ENCODE measurements around the gene PTRH2. TPM values are rescaled to one million over a fixed set of nuclear protein-coding genes. Genes with fewer than 3 reads are reported as not detected.

The PTRH2 gene
- total RNA-seq, 1 experiment from 2014 or later: 59.6 TPM

GRCh38 chr17:59650642-59651041 lies 56.6 kb downstream of the PTRH2 start:
- no peaks in the 10 kb centered on the region for H3K4me1 ChIP-seq (ENCODE audit: control insufficient read depth in 1 of 2, insufficient read depth in 2 of 2, low read length in 2 of 2)
- no peak overlapping the region for H3K9ac ChIP-seq (ENCODE audit: low read length)
- no peak overlapping the region for H3K4me3 ChIP-seq (replicated peaks in 1 of 2; ENCODE audit: low read depth in 1 of 2, low read length in 2 of 2)
- no peaks in the 10 kb centered on the region for H3K9me2 ChIP-seq (ENCODE audit: insufficient read depth)
- no peak overlapping the region for H3K27ac ChIP-seq (ENCODE audit: low read depth, low read length)
- peaks cover 78 to 85% of the 10 kb centered on the region in 2 experiments for H3K36me3 ChIP-seq (ENCODE audit: control insufficient read depth in 1 of 2, insufficient read depth in 2 of 2, low read length in 2 of 2)
- no peaks in the 10 kb centered on the region for H3K27me3 ChIP-seq (ENCODE audit: insufficient read depth, low read length)
- H3K9me3 ChIP-seq (ENCODE audit: control insufficient read depth in 1 of 2, insufficient read depth in 1 of 2, low read depth in 1 of 2, low read length in 2 of 2): no peaks in the 10 kb centered on the region; a peak in 2 of 4 replicates
- RAD21 ChIA-PET (ENCODE audit: low non-redundant PET in 1 of 2, low total read pairs in 2 of 2, uncharacterized antibody in 2 of 2, unreplicated experiment in 2 of 2): no interaction called here
- POLR2A ChIA-PET: no interaction called here
- intact Hi-C loops (cut with micrococcal nuclease): no loop called here
- no peak overlapping the region for H3K4me2 ChIP-seq (ENCODE audit: low read length)
- peaks cover 93% of the 10 kb centered on the region for H3K79me2 ChIP-seq (ENCODE audit: insufficient read depth, low read length)
- H4K20me1 ChIP-seq (ENCODE audit: insufficient read depth): peaks cover 38% of the 10 kb centered on the region
- ATAC-seq (no peak), DNase-seq (ENCODE audit: low read depth, low spot score) (no peak)
- CTCF ChIA-PET: no interaction called here
- no TSS peak for BruUV-seq (replicated peaks)
- TF ChIP-seq RAD21 (IDR thresholded peaks at IDR 0.05; ENCODE audit: low read depth): no peak
- no peak for TF ChIP-seq SIN3A (IDR thresholded peaks at IDR 0.05; ENCODE audit: low read depth)
- no peak for TF ChIP-seq CTCF (IDR thresholded peaks at IDR 0.05 in 2 of 3, conservative IDR thresholded peaks at IDR 0.05 in 1 of 3; ENCODE audit: borderline replicate concordance in 1 of 3, insufficient read depth in 1 of 3, low read depth in 2 of 3, low read length in 2 of 3)
- no peak for TF ChIP-seq ELF1 (IDR thresholded peaks at IDR 0.05; ENCODE audit: borderline replicate concordance, low read depth)
- no peak for TF ChIP-seq TCF7L2 (IDR thresholded peaks at IDR 0.05; ENCODE audit: borderline replicate concordance, extremely low read depth, insufficient read depth, insufficient read length)
- no peak for TF ChIP-seq ZBTB33 (IDR thresholded peaks at IDR 0.05; ENCODE audit: extremely low read depth, insufficient replicate concordance, low read length)
- TF ChIP-seq ZFX (IDR thresholded peaks at IDR 0.05): no peak
- no peak for TF ChIP-seq REST (IDR thresholded peaks at IDR 0.05; ENCODE audit: low read depth)
- no peak overlapping the region for H2AFZ ChIP-seq (ENCODE audit: low read depth, low read length, poor library complexity, severe bottlenecking)
